HepG2 (cell line): Measurements from ENCODE around the gene AFDN. TPM values are rescaled to one million over a fixed set of nuclear protein-coding genes. Genes with fewer than 3 reads are reported as not detected.

Experiments
- CENPT ChIP-seq: sonication (generic); formaldehyde crosslinking; IDR thresholded peaks from 2 replicates; pipeline ENCODE4 v1.8.0; 2022; ENCODE audit warnings: low read depth, mild to moderate bottlenecking, moderate library complexity, missing genetic modification reagents
- EEA1 ChIP-seq: sonication (generic); formaldehyde crosslinking; IDR thresholded peaks from 2 replicates; pipeline ENCODE4 v1.5.1; 2020; ENCODE audit warnings: mild to moderate bottlenecking, missing genetic modification reagents, borderline replicate concordance
- KAT2B ChIP-seq: fragments of 150-350 bp; IDR thresholded peaks from 2 replicates; pipeline ENCODE4 v1.6.1; 2014; ENCODE audit warnings: low read depth, low read length, borderline replicate concordance
- KLF12 ChIP-seq: sonication (generic); formaldehyde crosslinking; IDR thresholded peaks from 2 replicates; pipeline ENCODE4 v1.4.0; 2020; ENCODE audit warnings: missing genetic modification reagents, borderline replicate concordance
- NRL ChIP-seq: sonication (generic); formaldehyde crosslinking; IDR thresholded peaks from 2 replicates; pipeline ENCODE4 v1.5.0; 2020; ENCODE audit warnings: missing genetic modification reagents, mild to moderate bottlenecking, moderate library complexity, borderline replicate concordance
- SAFB2 ChIP-seq: sonication (generic); formaldehyde crosslinking; IDR thresholded peaks from 2 replicates; pipeline ENCODE4 v1.5.1; 2020; ENCODE audit warnings: missing genetic modification reagents, low read depth, mild to moderate bottlenecking, borderline replicate concordance
- TEAD3 ChIP-seq: optimal IDR thresholded peaks from 2 replicates; pipeline ENCODE3; 2016; ENCODE audit warnings: borderline replicate concordance
- ZFP36 ChIP-seq: fragments of 150-350 bp; IDR thresholded peaks from 2 replicates; pipeline ENCODE4 v1.6.1; 2018; ENCODE audit warnings: borderline replicate concordance, low read length, low read depth; ENCODE audit not compliant: partially characterized antibody
- polyA plus RNA-seq, 8 experiments: library from polyadenylated mRNA; depleted of rRNA in 3 of 8; stranded (reverse) in 7 of 8; unstranded in 1 of 8; fragments of >200 nt; fragmentation: Illumina TruSeq in 4 of 8; extraction: Trizol in 4 of 8; gene quantifications; 2 replicates each; pipeline versions ENCODE4 v1.2.1 to v1.2.3, GENCODE V29; 2011 to 2016; ENCODE audit warnings: low read depth in 4 of 8, missing spikeins in 1 of 8, mixed read lengths in 1 of 8; ENCODE audit not compliant: insufficient read depth in 1 of 8
- total RNA-seq, 5 experiments: library from RNA; depleted of rRNA; stranded (reverse); fragments of >200 nt; fragmentation: Illumina TruSeq; extraction: Trizol; gene quantifications; 2 replicates each; pipeline ENCODE4 v1.2.3, GENCODE V29; 2016; ENCODE audit warnings: low read depth in 1 of 5
- TF ChIP-seq, protein P1 (sequence below): sonication (generic); formaldehyde crosslinking; IDR thresholded peaks from 2 replicates; pipeline ENCODE4 v1.4.0; 2020; ENCODE audit warnings: mild to moderate bottlenecking, missing genetic modification reagents
- TF ChIP-seq, protein P2 (sequence below): sonication (generic); formaldehyde crosslinking; IDR thresholded peaks from 2 replicates; pipeline ENCODE4 v1.8.1; 2023; ENCODE audit warnings: mild to moderate bottlenecking, inconsistent platforms, moderate library complexity, missing genetic modification reagents, borderline replicate concordance
- TF ChIP-seq, protein P3 (sequence below): sonication (generic); formaldehyde crosslinking; IDR thresholded peaks from 2 replicates; pipeline ENCODE4 v1.4.0; 2020; ENCODE audit warnings: missing genetic modification reagents

AFDN gene
- total and polyA plus RNA-seq, 2 of the 13 experiments (the other 11 are each of a cell fraction or from before 2014, with no cell fraction given) = 136 to 151 TPM

DNA sequence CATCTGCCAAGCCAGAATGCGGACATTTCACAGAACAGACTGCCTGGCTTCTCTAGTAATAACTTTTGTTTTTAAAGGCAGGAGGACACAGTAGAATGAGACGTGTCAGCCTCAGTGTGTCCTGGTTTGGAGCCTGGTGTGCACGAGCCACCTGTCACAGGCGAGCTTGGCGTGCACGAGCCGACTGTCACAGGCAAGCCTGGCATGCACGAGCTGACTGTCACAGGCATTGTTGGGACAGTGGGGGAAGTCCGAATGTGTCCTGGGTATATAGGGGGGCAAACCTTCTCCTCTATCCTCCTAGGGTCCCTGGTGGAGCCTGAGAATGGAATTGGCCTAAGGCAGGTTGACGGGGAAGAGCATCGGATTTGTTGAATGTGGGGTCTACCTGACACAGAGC, 178.2 kb downstream of the AFDN start (continued):
- TF ChIP-seq, protein P1, sequence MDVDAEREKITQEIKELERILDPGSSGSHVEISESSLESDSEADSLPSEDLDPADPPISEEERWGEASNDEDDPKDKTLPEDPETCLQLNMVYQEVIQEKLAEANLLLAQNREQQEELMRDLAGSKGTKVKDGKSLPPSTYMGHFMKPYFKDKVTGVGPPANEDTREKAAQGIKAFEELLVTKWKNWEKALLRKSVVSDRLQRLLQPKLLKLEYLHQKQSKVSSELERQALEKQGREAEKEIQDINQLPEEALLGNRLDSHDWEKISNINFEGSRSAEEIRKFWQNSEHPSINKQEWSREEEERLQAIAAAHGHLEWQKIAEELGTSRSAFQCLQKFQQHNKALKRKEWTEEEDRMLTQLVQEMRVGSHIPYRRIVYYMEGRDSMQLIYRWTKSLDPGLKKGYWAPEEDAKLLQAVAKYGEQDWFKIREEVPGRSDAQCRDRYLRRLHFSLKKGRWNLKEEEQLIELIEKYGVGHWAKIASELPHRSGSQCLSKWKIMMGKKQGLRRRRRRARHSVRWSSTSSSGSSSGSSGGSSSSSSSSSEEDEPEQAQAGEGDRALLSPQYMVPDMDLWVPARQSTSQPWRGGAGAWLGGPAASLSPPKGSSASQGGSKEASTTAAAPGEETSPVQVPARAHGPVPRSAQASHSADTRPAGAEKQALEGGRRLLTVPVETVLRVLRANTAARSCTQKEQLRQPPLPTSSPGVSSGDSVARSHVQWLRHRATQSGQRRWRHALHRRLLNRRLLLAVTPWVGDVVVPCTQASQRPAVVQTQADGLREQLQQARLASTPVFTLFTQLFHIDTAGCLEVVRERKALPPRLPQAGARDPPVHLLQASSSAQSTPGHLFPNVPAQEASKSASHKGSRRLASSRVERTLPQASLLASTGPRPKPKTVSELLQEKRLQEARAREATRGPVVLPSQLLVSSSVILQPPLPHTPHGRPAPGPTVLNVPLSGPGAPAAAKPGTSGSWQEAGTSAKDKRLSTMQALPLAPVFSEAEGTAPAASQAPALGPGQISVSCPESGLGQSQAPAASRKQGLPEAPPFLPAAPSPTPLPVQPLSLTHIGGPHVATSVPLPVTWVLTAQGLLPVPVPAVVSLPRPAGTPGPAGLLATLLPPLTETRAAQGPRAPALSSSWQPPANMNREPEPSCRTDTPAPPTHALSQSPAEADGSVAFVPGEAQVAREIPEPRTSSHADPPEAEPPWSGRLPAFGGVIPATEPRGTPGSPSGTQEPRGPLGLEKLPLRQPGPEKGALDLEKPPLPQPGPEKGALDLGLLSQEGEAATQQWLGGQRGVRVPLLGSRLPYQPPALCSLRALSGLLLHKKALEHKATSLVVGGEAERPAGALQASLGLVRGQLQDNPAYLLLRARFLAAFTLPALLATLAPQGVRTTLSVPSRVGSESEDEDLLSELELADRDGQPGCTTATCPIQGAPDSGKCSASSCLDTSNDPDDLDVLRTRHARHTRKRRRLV (CRISPR knock-in tag) = no peak
- TF ChIP-seq SAFB2 (no peak), KAT2B (no peak), KLF12 (CRISPR knock-in tag) (no peak), TEAD3 (no peak), NRL (no peak), CENPT (CRISPR knock-in tag) (no peak), ZFP36 (no peak), EEA1 (CRISPR knock-in tag) (no peak)
- TF ChIP-seq, protein P2, sequence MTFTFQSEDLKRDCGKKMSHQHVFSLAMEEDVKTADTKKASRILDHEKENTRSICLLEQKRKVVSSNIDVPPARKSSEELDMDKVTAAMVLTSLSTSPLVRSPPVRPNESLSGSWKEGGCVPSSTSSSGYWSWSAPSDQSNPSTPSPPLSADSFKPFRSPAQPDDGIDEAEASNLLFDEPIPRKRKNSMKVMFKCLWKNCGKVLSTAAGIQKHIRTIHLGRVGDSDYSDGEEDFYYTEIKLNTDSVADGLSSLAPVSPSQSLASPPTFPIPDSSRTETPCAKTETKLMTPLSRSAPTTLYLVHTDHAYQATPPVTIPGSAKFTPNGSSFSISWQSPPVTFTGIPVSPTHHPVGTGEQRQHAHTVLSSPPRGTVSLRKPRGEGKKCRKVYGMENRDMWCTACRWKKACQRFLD (CRISPR knock-in tag) = no peak
- TF ChIP-seq, protein P3, sequence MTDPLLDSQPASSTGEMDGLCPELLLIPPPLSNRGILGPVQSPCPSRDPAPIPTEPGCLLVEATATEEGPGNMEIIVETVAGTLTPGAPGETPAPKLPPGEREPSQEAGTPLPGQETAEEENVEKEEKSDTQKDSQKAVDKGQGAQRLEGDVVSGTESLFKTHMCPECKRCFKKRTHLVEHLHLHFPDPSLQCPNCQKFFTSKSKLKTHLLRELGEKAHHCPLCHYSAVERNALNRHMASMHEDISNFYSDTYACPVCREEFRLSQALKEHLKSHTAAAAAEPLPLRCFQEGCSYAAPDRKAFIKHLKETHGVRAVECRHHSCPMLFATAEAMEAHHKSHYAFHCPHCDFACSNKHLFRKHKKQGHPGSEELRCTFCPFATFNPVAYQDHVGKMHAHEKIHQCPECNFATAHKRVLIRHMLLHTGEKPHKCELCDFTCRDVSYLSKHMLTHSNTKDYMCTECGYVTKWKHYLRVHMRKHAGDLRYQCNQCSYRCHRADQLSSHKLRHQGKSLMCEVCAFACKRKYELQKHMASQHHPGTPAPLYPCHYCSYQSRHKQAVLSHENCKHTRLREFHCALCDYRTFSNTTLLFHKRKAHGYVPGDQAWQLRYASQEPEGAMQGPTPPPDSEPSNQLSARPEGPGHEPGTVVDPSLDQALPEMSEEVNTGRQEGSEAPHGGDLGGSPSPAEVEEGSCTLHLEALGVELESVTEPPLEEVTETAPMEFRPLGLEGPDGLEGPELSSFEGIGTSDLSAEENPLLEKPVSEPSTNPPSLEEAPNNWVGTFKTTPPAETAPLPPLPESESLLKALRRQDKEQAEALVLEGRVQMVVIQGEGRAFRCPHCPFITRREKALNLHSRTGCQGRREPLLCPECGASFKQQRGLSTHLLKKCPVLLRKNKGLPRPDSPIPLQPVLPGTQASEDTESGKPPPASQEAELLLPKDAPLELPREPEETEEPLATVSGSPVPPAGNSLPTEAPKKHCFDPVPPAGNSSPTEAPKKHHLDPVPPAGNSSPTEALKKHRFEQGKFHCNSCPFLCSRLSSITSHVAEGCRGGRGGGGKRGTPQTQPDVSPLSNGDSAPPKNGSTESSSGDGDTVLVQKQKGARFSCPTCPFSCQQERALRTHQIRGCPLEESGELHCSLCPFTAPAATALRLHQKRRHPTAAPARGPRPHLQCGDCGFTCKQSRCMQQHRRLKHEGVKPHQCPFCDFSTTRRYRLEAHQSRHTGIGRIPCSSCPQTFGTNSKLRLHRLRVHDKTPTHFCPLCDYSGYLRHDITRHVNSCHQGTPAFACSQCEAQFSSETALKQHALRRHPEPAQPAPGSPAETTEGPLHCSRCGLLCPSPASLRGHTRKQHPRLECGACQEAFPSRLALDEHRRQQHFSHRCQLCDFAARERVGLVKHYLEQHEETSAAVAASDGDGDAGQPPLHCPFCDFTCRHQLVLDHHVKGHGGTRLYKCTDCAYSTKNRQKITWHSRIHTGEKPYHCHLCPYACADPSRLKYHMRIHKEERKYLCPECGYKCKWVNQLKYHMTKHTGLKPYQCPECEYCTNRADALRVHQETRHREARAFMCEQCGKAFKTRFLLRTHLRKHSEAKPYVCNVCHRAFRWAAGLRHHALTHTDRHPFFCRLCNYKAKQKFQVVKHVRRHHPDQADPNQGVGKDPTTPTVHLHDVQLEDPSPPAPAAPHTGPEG (CRISPR knock-in tag) = no peak
